H1 (cell line): ENCODE data around the gene SLC27A5. TPM values are rescaled to one million over a fixed set of nuclear protein-coding genes. Genes with fewer than 3 reads are reported as not detected.

Experiments used
- CTCF ChIA-PET: fragments of 300-600 bp; sonication (Branson Sonifier 250); formaldehyde crosslinking; loops from one replicate; lab custom pipeline; 2021; ENCODE audit not compliant: partially characterized antibody; lab: Charles Lee
- POLR2A ChIA-PET: fragments of 300-600 bp; sonication (Branson Sonifier 250); formaldehyde crosslinking; loops from one replicate; lab custom pipeline; 2021; ENCODE audit warnings: inconsistent platforms; ENCODE audit not compliant: partially characterized antibody; lab: Charles Lee
- DNase-seq, 2 experiments: peaks; one replicate each; pipeline versions ENCODE4 v3.0.0 to v3.0.0-alpha.2; 2010 to 2022; ENCODE audit warnings: low spot score in 2 of 2, low read depth in 1 of 2, mixed read lengths in 1 of 2
- FAIRE-seq: peaks from 2 replicates; lab custom pipeline; 2011; peaks lifted over from hg19 to GRCh38; lab: Jason Lieb, UNC
- H2AFZ ChIP-seq: 2 replicates; pipeline ENCODE4 v1.8.1; 2012; ENCODE audit warnings: low read length, inconsistent platforms
- H2AK5ac ChIP-seq: 2 replicates; pipeline ENCODE4 v1.6.1; 2013; ENCODE audit warnings: low read depth, low read length
- H2BK120ac ChIP-seq: replicated peaks from 2 replicates; pipeline ENCODE3; 2013; ENCODE audit warnings: low read depth, low read length, inconsistent platforms
- H2BK12ac ChIP-seq: 2 replicates; pipeline ENCODE4 v1.6.1; 2013; ENCODE audit warnings: low read depth, low read length
- H2BK15ac ChIP-seq: 2 replicates; pipeline ENCODE4 v1.6.1; 2013; ENCODE audit warnings: low read length
- H2BK20ac ChIP-seq: 2 replicates; pipeline ENCODE4 v1.6.1; 2013; ENCODE audit warnings: low read length
- H2BK5ac ChIP-seq: 2 replicates; pipeline ENCODE4 v1.6.1; 2013; ENCODE audit warnings: low read depth, low read length
- H3K14ac ChIP-seq: 2 replicates; pipeline ENCODE4 v1.6.1; 2013; ENCODE audit warnings: inconsistent platforms; ENCODE audit not compliant: insufficient read length
- H3K18ac ChIP-seq: 2 replicates; pipeline ENCODE4 v1.6.1; 2013; ENCODE audit warnings: low read length; ENCODE audit errors: extremely low read depth
- H3K23ac ChIP-seq: 2 replicates; pipeline ENCODE4 v1.6.1; 2013; ENCODE audit warnings: inconsistent platforms; ENCODE audit not compliant: insufficient read length
- H3K23me2 ChIP-seq: 2 replicates; pipeline ENCODE4 v1.6.1; 2013; ENCODE audit warnings: low read depth, low read length
- H3K27ac ChIP-seq: 2 replicates; pipeline ENCODE4 v1.6.1; 2011; ENCODE audit warnings: low read depth, low read length, inconsistent platforms
- H3K27me3 ChIP-seq, 4 experiments: replicated peaks in 1 of 4; 1 replicate in 1 of 4; 2 replicates in 3 of 4; pipeline versions ENCODE4 v1.6.1 to v1.8.1; 2011 to 2013; ENCODE audit warnings: low read length in 3 of 4, mild to moderate bottlenecking in 3 of 4, inconsistent platforms in 2 of 4, mixed read lengths in 2 of 4, moderate library complexity in 1 of 4; ENCODE audit not compliant: control insufficient read depth in 3 of 4, insufficient read depth in 3 of 4; ENCODE audit errors: extremely low read depth in 1 of 4
- H3K36me3 ChIP-seq, 4 experiments: 2 replicates each; pipeline versions ENCODE4 v1.6.1 to v1.8.1; 2011 to 2013; ENCODE audit warnings: mild to moderate bottlenecking in 4 of 4, low read length in 3 of 4, moderate library complexity in 2 of 4, control low read depth in 1 of 4, inconsistent platforms in 1 of 4; ENCODE audit not compliant: insufficient read depth in 4 of 4, control insufficient read depth in 2 of 4
- H3K4ac ChIP-seq: replicated peaks from 2 replicates; pipeline ENCODE3; 2013; ENCODE audit warnings: low read length, low read depth, mixed read lengths, inconsistent platforms; ENCODE audit not compliant: insufficient read length
- H3K4me1 ChIP-seq, 4 experiments: replicated peaks in 1 of 4; 1 replicate in 1 of 4; 2 replicates in 3 of 4; pipeline versions ENCODE4 v1.6.1 to v1.8.1; 2011 to 2013; ENCODE audit warnings: low read length in 3 of 4, inconsistent platforms in 2 of 4, mixed read lengths in 1 of 4; ENCODE audit not compliant: insufficient read depth in 4 of 4, control insufficient read depth in 3 of 4
- H3K4me2 ChIP-seq, 2 experiments: 2 replicates each; pipeline versions ENCODE4 v1.6.1 to v1.8.1; 2011 to 2013; ENCODE audit warnings: low read depth in 2 of 2, low read length in 2 of 2, control low read depth in 1 of 2, inconsistent platforms in 1 of 2, mild to moderate bottlenecking in 1 of 2; ENCODE audit not compliant: insufficient read depth in 1 of 2
- H3K4me3 ChIP-seq, 4 experiments: fragments of 200-600, 300-600 bp in 1 of 4; sonication (generic), shearing (Covaris generic), sonication (Bioruptor Twin) in 1 of 4; 2 replicates each; pipeline versions ENCODE4 v1.5.1 to v1.8.1; 2011 to 2016; ENCODE audit warnings: low read length in 4 of 4, low read depth in 3 of 4, control low read depth in 2 of 4, inconsistent platforms in 2 of 4, mild to moderate bottlenecking in 2 of 4, mixed read lengths in 1 of 4, moderate library complexity in 1 of 4; ENCODE audit not compliant: insufficient read depth in 2 of 4; ENCODE audit errors: extremely low read depth in 1 of 4
- H3K56ac ChIP-seq: replicated peaks from 2 replicates; pipeline ENCODE3; 2013; ENCODE audit warnings: low read depth, mild to moderate bottlenecking, mixed read lengths, low read length, inconsistent platforms; ENCODE audit not compliant: insufficient read length
- H3K79me1 ChIP-seq: 2 replicates; pipeline ENCODE4 v1.6.1; 2013; ENCODE audit warnings: low read depth, low read length, control low read depth
- H3K79me2 ChIP-seq, 2 experiments: 2 replicates each; pipeline versions ENCODE4 v1.6.1 to v1.8.1; 2012 to 2013; ENCODE audit warnings: low read length in 2 of 2, mild to moderate bottlenecking in 2 of 2, inconsistent platforms in 1 of 2; ENCODE audit not compliant: insufficient read depth in 2 of 2, control insufficient read depth in 1 of 2
- H3K9ac ChIP-seq, 4 experiments: replicated peaks in 1 of 4; 1 replicate in 1 of 4; 2 replicates in 3 of 4; pipeline versions ENCODE4 v1.6.1 to v1.8.1; 2011 to 2013; ENCODE audit warnings: low read depth in 3 of 4, low read length in 3 of 4, control low read depth in 2 of 4, mild to moderate bottlenecking in 2 of 4, moderate library complexity in 2 of 4, inconsistent platforms in 1 of 4; ENCODE audit errors: extremely low read depth in 1 of 4
- H3K9me3 ChIP-seq, 2 experiments: 2 replicates each; pipeline versions ENCODE4 v1.6.1 to v1.8.1; 2012 to 2013; ENCODE audit warnings: mild to moderate bottlenecking in 2 of 2, moderate library complexity in 2 of 2, control low read depth in 1 of 2, inconsistent platforms in 1 of 2, low read depth in 1 of 2, low read length in 1 of 2, mixed read lengths in 1 of 2; ENCODE audit not compliant: insufficient read depth in 2 of 2
- H4K20me1 ChIP-seq, 2 experiments: replicated peaks in 1 of 2; 2 replicates each; pipeline versions ENCODE3 to v1.8.1; 2011 to 2013; ENCODE audit warnings: inconsistent platforms in 2 of 2, low read length in 2 of 2, mild to moderate bottlenecking in 1 of 2; ENCODE audit not compliant: insufficient read depth in 2 of 2, control insufficient read depth in 1 of 2
- H4K5ac ChIP-seq: 2 replicates; pipeline ENCODE4 v1.6.1; 2013; ENCODE audit warnings: low read length, low read depth, mixed read lengths, inconsistent platforms; ENCODE audit not compliant: insufficient read length
- H4K8ac ChIP-seq: 2 replicates; pipeline ENCODE4 v1.8.0; 2013; ENCODE audit warnings: mild to moderate bottlenecking, moderate library complexity, low read length, inconsistent platforms; ENCODE audit not compliant: insufficient read depth; ENCODE audit errors: extremely low read depth
- H4K91ac ChIP-seq: replicated peaks from 2 replicates; pipeline ENCODE3; 2013; ENCODE audit warnings: low read length, mixed read lengths, inconsistent platforms; ENCODE audit not compliant: insufficient read length
- ATF2 ChIP-seq: IDR thresholded peaks from 2 replicates; pipeline ENCODE4 v1.6.1; 2012; ENCODE audit warnings: low read length, inconsistent platforms
- BACH1 ChIP-seq: IDR thresholded peaks from 2 replicates; pipeline ENCODE4 v1.6.1; 2012; ENCODE audit warnings: low read length, improper control_type of control experiment
- CBX8 ChIP-seq: fragments of 300-800, 300-1000 bp; sonication (generic); IDR thresholded peaks from 2 replicates; pipeline ENCODE4 v1.7.1; 2016; ENCODE audit warnings: low read depth, low read length, borderline replicate concordance
- CEBPB ChIP-seq: IDR thresholded peaks from 2 replicates; pipeline ENCODE4 v1.6.1; 2012; ENCODE audit warnings: low read depth, low read length
- CHD2 ChIP-seq: IDR thresholded peaks from 2 replicates; pipeline ENCODE4 v1.6.1; 2012; ENCODE audit warnings: low read length, improper control_type of control experiment
- CREB1 ChIP-seq: IDR thresholded peaks from 2 replicates; pipeline ENCODE4 v1.6.1; 2012; ENCODE audit warnings: inconsistent platforms
- FOSL1 ChIP-seq: IDR thresholded peaks from 2 replicates; pipeline ENCODE4 v1.6.1; 2011; ENCODE audit warnings: mild to moderate bottlenecking, low read depth, low read length, moderate library complexity; ENCODE audit not compliant: insufficient read depth
- KDM1A ChIP-seq: fragments of 200-600, 300-600 bp; sonication (generic); IDR thresholded peaks from 2 replicates; pipeline ENCODE4 v1.7.1; 2016; ENCODE audit warnings: mild to moderate bottlenecking, low read length, borderline replicate concordance
- KDM5A ChIP-seq: fragments of 200-600 bp; IDR thresholded peaks from 2 replicates; pipeline ENCODE4 v1.7.1; 2012; ENCODE audit warnings: mild to moderate bottlenecking, low read length, inconsistent platforms, mixed read lengths
- RXRA ChIP-seq: IDR thresholded peaks from 2 replicates; pipeline ENCODE4 v1.6.1; 2011; ENCODE audit warnings: low read depth, mild to moderate bottlenecking, low read length, moderate library complexity; ENCODE audit not compliant: insufficient read depth
- SP1 ChIP-seq: IDR thresholded peaks from 2 replicates; pipeline ENCODE4 v1.6.1; 2011; ENCODE audit warnings: low read depth, low read length
- SUZ12 ChIP-seq: fragments of 200-600 bp; sonication (generic); IDR thresholded peaks from 2 replicates; pipeline ENCODE4 v1.6.1; 2012; ENCODE audit warnings: mild to moderate bottlenecking, inconsistent platforms, low read length, moderate library complexity, mixed read lengths
- TAF1 ChIP-seq: IDR thresholded peaks from 2 replicates; pipeline ENCODE4 v1.6.1; 2011; ENCODE audit warnings: mild to moderate bottlenecking, low read depth, low read length
- WGBS, 2 experiments: shearing (Covaris generic) in 1 of 2; methylation state at CpG; one replicate each; pipeline versions ENCODE4 v1.1.6 to v1.1.7; 2013 to 2015; ENCODE audit warnings: low lambda C conversion rate in 2 of 2, mixed read lengths in 2 of 2, inconsistent platforms in 1 of 2, low coverage in 1 of 2, missing lambda C conversion rate in 1 of 2; ENCODE audit not compliant: insufficient replicate concordance in 2 of 2, insufficient coverage in 1 of 2, insufficient read length in 1 of 2; ENCODE audit errors: extremely low coverage in 1 of 2, missing lambda C conversion rate in 1 of 2; 5-methylcytosine and 5-hydroxymethylcytosine counted together
- polyA plus RNA-seq, 7 experiments: library from polyadenylated mRNA; depleted of rRNA in 3 of 7; stranded (reverse) in 5 of 7; unstranded in 2 of 7; fragments of >200 nt in 5 of 7; fragments of 200-250 nt in 2 of 7; gene quantifications; 1 replicate in 5 of 7; 2 replicates in 1 of 7; 4 replicates in 1 of 7; pipeline versions ENCODE4 v1.2.1 to v1.2.3, GENCODE V29; 2011 to 2013; ENCODE audit warnings: missing spikeins in 2 of 7, mixed read lengths in 2 of 7
- total RNA-seq: library from RNA; stranded (reverse); fragmentation: NEBNext Ultra II Directional; extraction: Animal tissue kit (Norgen Biotek cat#: 25700); gene quantifications from 2 replicates; pipeline ENCODE4 v1.2.1, GENCODE V29; 2021

The SLC27A5 gene
- total and polyA plus RNA-seq, 2 of the 8 experiments (the other 6 are each of a cell fraction or from before 2014, with no cell fraction given): 25.1 to 80.5 TPM

DNA sequence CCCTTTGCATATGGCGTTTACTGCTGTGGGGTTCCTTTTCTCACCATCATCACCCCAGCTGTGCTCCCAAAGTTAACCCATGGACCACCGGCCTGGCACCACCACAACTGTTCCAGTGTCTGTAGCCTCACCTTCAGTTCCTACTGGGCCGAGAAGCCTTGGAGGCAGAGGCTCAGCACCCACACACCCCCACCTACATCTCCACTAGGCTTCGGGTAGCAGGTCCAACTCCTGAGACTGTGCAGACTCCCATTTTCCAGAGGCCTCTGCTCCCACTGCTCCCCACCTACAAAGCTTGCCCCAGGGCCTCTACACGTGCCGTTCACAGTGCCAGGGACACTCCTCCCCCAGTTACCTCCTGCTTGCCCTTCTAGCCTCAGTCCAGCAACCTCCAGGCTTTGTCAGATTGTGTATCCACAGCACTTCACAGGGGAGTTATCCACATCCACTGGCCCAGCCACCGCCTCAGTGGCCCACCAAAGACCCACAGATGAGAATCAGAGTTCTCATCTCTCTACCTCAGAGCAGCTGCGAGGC is 14.1 kb downstream of the SLC27A5 start:
- Histone ChIP-seq H2BK20ac (no peak overlapping the region), H3K4me1 (peaks cover 0 to 14% (median 7%) of the 10 kb centered on the region in 4 experiments; a peak in 4 of 7 replicates), H4K20me1 (peaks cover 0 to 2% of the 10 kb centered on the region in 2 experiments), H2BK12ac (no peak overlapping the region), H3K9me3 (no peaks in the 10 kb centered on the region), H3K79me2 (no peaks in the 10 kb centered on the region), H3K4ac (no peak overlapping the region), H3K23ac (no peak overlapping the region), H2AK5ac (no peak overlapping the region), H4K8ac (no peak overlapping the region; the same call in 1 of the 2 replicates), H2BK5ac (no peak overlapping the region), H2AFZ (no peak overlapping the region), H4K91ac (no peak overlapping the region), H3K27me3 (no peaks in the 10 kb centered on the region), H3K4me3 (no peak overlapping the region), H3K9ac (no peak overlapping the region), H4K5ac (no peak overlapping the region), H3K27ac (no peak overlapping the region), H3K23me2 (peaks cover 22% of the 10 kb centered on the region), H2BK15ac (no peak overlapping the region), H3K4me2 (peak overlapping the region; percentile 93 to 96; a peak in 2 of 4 replicates), H2BK120ac (no peak overlapping the region), H3K36me3 (no peaks in the 10 kb centered on the region), H3K56ac (no peak overlapping the region), H3K18ac (no peak overlapping the region), H3K79me1 (peaks cover 8% of the 10 kb centered on the region), H3K14ac (no peak overlapping the region)
- FAIRE-seq (no peak), DNase-seq (no peak)
- CTCF ChIA-PET: interaction anchor here (4.9 kb wide), 1 partner anchor 21 kb away, joined by 27 read pairs; the partner anchor contains the start of gene ZBTB45
- 86% methylated on average over 8 of the region's 8 CpGs; no CpG with 5 or more reads in 1 of the 2 experiments for WGBS, 2 experiments
- POLR2A ChIA-PET: interaction anchor here (1.3 to 3.6 kb wide), 3 partner anchors 11 to 61 kb away, joined by 3 to 11 read pairs (median 4); partner anchors contain the start of gene TRIM28
- TF ChIP-seq FOSL1 (no peak), ATF2 (no peak), CBX8 (no peak), TAF1 (no peak), BACH1 (no peak), CEBPB (no peak), KDM5A (no peak), CHD2 (no peak), SUZ12 (no peak), SP1 (no peak), CREB1 (no peak), KDM1A (no peak), RXRA (no peak)
